ENCODE measurements around the gene CEP95. TPM values are rescaled to one million over a fixed set of nuclear protein-coding genes. Genes with fewer than 3 reads are reported as not detected.

Gene CEP95
- polyA plus RNA-seq, 5 donors: 105 to 190 (median 149) TPM

DNA sequence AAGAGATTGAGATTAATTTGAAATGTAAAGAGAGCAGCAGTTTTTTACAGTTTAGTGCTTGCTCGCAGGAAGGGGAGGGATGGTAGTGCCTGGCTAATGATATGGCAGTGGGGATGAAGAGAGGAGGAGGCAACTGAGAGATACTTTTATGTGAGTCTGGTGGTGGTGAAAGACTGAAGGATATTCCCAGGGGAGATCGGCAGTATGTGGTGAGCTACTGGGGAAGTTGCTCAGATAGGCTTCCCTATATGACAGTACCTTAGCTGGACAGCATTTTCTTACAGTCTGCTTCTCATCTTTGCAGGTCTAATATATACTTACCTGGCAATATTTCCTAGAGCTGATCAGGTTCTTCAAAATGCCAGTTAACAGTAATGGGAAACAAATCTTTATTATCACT, 8.6 kb downstream of the CEP95 start:
- DNase-seq: no peak

DNA sequence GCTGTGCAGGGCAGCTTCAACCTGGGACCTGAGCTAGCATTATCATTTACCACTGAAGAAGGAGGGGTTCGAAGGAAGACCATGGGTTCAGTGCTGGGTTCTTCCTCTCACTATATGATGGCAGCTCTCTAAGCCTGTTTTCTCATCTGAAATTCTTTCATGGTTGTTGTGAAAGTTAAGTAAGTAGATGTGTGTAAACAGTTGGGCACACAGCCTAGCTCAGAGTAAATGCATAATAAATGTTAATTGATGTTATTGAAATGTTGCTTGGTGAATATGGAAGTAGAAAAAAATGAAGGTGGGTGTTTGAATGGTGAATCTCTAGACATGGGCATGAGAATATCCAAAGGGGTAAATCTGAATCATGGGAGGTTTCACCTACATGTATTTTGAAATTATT, 9.1 kb downstream of the CEP95 start:
- DNase-seq: no peak

DNA sequence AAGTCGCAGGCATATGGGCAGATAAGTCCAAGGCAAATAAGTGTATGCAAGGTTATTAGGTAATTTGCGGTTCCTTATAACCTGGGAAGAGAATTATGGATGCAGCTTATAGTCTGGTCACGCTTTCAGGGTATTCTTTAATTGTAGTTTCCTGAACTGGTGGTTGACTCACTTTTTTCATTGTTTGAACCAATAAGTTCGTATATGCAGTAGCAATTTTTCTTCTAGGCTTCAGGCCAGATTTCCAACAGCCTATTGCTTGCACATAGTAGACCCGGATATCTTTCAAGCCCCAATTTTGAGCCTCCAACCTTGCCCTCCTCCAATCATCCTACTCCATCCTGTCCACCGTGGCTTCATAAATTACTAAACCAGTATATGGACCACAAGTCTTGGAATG, 12.8 kb downstream of the CEP95 start:
- no peak for DNase-seq

DNA sequence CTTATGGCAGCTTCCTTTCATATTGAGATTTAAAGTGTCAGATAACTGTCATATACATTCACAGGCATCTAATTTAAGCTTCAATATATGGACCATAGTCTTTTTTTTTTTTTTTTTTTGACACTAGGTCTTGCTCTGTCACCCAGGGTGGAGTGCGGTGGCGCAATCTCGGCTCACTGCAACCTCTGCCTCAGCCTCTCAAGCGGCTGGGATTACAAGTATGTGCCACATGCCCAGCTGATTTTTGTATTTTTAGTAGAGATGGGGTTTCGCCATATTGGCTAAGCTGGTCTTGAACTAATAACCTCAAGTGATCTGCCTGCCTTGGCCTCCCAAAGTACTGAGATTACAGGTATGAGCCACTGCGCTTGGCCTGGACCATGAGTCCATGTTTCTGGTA, 13.6 kb downstream of the CEP95 start:
- no peak for DNase-seq

DNA sequence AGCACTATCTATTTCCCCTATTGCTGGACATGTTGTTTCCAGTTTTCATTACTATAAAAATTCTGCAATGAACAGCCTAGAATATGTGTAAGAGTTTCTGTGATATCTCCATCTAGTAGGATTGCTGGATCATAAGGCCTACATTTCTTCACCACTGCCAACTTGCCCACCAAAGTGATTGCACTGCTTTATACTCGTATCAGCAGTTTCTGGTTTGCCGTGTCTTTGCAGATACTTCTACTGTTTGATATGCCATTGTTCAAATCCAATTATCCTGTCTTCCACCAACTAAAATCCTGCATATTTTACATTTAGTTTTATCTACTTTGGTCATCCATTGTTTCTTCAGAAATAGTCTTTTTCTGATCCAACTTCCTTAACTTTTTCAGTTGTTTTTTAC, 21.1 kb downstream of the CEP95 start:
- DNase-seq: no peak

DNA sequence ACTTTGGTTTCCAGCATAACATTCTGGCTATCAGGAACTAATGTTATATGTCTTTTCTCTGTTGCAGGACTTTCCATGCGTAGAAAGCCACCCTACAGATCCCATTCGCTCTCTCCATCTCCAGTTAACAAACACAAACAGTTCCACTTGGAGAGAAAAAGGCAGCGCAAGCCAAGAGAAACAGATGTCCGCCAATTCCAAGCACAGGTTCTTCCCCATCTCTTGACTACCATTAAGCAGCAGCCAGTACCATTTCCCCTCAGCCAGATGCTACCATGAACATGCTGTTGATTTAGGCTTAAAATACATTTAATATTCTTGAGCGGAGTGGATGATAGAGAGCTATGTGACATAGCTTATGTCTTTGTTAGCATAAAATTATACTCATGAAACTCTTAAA, 22.4 kb downstream of the CEP95 start:
- no peak for DNase-seq

DNA sequence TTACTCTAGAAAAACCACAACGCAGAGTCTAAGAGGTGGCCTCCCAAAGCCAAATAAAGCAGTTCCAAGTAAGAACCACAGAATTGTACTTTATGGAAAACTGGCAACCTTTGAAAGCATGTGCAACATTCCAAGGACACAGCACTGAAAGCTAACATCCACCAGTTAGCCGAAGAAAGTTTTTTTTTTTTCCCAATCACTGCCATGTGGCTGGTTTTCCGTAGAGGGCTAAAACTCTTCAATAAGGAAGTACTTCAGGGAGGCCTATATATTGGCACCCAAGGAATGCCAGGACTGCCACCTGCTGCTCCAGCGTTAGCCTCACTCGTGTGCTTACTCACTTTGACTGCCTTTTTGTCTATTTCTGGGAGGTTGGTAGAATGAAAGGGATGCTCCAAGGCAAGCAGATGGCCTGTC, 25.2 kb downstream of the CEP95 start:
- DNase-seq: no peak

DNA sequence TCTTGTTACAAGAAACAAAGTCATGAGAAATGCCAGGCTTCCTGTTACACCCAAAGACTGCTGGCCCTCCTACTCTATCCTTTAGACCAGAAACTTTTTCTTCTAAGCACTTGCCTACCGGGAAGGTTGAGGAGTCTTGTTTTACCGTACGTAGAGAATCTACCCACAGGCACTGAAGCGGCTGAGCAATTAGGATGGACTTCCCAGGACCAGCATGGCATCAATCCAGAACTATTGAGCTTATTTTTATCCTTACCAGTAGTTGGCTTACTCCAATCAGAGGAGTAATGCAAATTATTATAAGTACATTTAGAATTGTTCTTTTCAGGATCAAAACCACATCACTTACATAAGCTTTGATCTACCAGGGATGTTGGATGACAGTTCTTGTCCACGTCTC, 25.6 kb downstream of the CEP95 start:
- no peak for DNase-seq

DNA sequence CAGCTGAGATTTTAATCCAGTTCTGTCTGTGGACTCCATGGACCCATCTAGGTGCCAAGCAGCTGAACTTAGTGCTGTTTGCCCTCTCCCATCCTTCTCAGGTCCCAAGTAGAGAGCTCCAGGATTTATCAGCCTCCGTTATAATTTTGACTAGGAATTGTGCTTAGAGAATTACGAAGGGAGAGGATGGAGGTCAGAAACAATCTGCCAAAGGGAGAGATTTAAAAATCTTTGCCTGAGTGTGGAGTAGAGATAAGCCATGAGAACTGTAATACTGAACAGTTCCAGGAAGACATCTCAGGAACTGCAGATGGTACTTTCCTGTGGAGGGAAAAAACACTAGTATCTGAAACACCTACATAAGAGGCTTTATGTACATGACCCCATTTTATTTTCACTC, 27.0 kb downstream of the CEP95 start:
- no peak for DNase-seq

DNA sequence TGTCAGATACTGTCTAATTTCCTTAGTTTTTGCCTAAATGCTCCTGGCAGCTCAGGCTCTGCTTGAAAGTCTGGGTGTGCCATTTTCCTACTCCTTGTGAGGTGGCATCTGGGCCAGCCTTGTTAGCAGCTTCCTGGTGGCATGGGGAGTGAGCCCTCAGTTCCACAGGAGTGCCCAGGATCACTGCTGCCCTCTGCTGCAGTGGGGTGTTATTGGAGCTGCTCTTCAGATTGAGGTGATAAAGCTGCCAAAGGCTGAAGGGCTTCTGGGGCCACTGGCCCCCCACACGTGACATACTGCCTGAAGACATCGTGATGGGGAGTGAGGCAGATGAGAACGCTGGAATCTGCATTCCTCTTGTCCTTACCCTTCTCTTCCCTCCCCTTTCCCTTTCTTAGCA, 27.4 kb downstream of the CEP95 start:
- no peak for DNase-seq

DNA sequence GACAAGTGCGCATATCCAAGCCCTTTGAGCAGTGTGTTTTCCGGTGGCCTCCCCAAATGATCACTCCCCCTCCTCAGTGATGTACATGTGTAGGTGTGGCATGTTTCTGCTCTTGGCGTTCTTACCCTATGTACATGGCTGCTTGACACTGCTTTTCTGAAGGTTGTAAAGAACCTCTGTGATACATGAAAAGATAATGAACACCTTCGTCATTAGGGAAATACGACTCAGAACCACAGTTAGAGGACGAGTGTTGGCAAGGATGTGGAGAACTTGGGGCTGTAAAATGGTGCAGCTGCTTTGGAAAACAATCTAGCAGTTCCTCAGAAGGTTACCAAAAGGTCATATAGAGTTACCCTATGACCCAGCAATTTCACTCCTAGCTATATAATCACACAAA, 28.6 kb downstream of the CEP95 start:
- no peak for DNase-seq

DNA sequence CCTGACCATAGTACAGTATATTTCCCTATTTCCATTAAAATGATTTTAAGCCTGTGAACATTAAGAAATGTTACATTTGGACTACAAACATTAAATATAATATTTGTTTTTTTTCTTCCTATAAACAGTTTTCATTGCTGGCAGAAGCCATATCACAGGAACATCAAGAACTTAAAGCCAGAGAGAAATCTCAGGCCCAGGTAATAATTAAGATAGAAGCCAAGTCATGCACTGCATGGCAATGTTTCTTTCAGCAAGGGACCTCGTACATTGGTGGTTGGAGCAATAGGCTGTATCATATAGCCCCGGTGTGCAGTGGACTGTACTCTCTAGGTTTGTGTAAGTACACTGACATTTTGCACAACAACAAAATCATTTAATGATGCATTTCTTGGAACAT, 30.1 kb downstream of the CEP95 start:
- no peak for DNase-seq

DNA sequence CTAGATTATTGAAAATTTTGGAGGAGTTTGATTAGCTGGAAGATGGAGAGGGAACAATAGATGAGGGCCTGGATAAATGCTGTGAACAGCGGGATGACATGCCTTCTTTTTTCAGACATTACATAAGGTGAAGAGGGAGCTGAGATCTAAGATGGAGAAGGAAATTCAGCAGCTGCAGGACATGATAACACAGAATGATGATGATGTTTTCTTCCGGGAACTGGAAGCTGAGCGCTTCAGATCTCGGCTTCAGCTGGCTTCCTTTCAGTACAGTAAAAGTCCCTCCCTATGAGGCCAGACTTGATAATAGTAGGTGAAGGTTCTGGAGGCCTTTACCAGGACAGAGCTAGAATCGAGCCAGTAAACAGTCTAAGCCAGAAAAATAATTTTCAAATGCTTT, 30.7 kb downstream of the CEP95 start:
- DNase-seq: no peak

DNA sequence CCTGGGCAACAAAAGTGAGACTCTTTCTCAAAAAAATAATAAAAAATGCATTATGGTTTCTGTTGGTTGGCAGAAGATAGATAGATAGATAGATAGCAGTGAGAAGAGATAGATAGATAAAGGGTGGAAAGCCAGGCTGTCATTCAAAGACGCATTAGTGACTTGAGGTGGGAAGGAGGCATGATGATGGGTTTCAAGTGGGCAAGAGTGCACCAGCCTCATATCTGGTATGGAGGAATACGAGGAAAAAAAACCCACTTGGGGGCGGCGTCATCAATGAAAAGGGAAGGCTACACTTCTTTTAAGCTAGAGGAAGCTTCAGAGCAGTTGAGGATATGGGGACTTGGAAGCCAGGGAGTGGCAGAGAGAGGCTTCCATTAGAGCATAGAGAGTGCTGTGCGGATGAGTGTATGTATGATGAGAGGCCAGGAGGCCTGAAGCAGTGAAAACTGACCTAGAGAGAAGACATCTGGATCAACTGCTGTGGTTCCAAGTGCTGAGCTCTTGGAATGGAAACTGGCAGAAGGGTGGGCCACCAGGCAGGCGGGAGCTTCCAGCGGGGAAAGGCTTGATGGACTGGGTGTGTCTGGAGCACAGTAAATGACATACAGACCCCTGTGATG, 31.8 kb downstream of the CEP95 start:
- peak; percentile 63 to 72 for DNase-seq

DNA sequence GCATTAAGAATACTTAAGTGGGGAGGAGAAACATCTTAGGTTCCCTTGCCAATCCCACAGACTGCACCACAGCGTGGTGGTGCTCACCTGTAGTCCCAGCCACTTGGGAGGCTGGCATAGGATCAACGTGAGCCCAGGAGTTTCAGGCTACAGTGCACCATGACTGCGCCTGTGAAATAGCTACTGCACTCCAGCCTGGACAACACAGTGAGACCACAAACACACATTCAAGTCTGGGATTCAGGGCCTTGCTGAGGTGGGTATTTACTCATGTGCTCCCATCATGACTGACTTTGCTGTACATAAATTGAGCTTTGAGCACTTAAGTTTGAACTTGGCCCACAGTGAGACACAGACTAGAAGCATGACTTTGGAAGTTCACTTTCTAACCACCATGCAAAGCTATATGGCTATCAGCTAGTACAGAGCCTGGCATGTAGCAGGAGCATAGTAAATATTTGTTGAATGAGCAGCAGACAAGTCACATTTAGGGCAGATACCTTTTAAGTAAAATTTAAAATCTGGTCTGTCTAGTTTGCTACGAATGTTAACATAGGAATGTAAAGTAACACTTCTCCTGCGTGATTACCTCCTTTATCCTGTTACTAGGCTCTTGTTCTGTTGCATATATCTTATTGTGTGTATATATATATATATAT, 33.5 kb downstream of the CEP95 start:
- no peak for DNase-seq

DNA sequence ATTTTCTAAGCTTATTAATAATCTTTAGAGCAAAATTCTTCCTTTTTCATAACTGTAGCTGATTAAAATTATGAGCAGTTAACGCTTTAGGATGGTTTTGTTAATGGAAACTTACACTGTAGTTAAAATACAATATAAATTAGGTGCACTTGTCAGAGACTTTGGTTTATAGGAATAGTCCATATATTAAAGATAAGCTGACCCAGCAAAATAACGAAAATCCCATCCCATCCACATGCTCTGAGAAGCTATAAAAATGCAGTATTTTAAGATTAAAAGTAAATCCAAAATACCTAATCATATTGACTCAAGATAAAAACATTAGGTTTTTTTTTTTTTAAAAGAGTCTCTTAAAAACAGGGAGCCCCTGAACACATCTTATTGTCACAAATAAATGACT, 38.0 kb downstream of the CEP95 start:
- DNase-seq: no peak

DNA sequence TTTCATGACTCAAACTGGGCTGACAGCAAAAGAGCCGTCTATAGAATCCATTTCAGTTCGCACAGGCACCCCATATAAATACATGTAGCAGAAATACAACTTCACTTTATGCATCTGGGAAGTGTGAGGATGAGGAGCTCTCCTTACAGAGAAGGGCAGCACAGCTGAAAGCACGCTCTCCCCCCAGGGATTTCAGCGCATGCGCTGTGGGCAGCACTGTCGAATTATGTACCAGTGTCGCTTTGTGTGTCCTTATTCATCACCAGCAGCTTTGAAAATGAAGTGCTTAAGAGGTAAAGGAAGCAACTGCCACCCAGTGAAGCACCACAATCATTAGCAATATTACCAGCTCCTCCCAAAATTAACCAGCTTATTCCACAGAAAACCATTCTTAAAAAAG, 39.9 kb downstream of the CEP95 start:
- no peak for DNase-seq

DNA sequence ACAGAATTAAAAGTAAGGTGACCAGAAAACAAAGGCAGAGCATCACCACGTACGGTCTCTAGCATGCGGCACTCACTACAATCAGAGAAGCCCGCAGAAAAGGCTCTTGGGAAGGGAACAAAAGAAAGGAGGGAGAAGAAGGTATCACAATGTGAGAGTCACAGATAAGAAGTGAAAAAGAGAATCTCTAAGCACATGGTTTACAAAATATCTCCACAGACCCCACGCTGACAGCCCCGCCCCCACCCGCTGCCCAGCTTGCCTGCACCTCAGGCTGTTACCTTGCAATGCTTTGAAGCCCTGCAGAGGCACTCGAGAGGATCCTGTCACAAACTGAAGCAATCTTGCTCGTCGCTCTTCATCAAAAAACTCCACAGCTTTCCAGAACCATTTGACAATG, 40.5 kb downstream of the CEP95 start:
- DNase-seq: no peak

DNA sequence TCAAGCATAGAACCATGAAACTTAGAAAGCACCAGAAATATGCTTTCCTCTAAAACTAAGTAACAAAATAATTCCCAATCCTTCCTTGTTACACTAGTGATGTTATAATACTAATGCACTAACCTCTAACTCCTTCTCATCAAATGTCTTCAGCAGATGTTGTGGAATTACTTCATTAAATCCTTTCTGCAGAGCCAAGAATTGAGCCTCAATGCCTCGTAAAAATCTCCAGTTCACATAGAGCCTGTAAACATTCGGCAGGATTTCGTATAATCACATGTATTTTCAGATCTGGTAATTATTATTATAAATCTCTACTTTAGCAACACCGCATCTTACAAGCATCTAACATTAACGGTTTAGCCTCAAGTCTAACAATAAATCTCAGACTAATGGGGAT, 44.7 kb downstream of the CEP95 start:
- no peak for DNase-seq

DNA sequence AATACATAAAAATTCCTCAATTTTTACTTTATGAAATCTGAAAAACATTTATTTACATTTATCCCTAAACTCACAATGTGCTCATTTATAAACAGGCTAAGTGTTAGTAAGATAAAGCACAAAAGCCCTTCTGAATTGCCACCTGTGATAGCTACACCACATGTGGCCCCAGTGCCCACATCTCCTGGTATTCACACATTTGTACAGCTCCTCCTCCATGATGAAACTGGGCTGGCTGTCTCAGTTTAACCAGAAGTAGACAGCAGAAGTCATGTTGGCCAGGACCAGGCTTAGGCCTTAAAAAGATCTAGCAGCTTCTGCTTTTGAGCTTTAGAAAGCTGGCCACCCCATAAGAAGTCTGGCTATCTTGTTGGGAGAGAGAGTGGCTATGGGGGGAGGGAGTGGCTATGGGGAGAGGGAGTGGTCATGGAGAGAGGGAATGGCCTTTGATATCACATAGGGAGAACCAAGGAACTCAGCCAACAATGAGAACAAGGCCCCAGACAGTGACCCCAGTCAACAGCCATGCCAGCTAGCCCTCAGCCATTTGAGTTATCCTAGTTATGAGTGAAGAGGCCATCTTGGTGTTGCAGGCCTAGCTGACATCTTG, 47.4 kb downstream of the CEP95 start:
- no peak for DNase-seq

DNA sequence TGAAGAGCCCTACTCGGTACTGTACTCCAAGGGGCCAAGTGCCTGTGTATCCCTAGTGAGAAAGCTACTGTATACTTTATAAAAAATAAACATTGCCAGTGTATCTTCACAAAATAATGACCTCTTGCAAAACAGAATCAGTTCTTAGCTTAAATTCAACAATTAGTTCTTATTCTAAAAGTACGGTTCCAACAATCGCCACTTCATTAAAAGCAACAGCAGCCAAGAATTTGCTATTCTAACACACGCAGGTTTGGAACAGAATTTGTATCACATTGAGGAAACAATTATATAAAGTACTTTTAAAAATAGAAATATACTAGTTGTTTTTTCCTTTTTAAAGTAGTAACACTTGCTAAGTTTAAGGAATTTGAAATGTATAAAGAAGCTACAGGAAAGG, 48.5 kb downstream of the CEP95 start:
- DNase-seq: peak; percentile 81 to 85

DNA sequence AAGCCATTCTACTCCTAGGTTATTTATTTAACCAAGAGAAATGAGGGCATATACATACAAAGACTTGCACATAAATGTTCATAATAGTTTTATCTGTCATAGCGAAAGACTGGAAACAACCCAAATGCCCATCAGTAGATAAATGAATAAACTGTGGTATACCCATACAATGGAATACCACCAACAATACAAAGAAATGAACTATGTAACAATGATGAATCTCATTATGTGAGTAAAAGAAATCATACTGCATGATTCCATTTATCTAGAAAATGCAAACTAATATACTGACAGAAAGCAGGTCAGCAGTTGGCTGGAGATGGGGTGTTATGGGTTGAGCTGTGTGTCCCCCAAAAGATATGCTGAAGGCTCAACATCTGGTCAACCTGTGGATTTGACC, 57.3 kb downstream of the CEP95 start:
- DNase-seq: no peak

DNA sequence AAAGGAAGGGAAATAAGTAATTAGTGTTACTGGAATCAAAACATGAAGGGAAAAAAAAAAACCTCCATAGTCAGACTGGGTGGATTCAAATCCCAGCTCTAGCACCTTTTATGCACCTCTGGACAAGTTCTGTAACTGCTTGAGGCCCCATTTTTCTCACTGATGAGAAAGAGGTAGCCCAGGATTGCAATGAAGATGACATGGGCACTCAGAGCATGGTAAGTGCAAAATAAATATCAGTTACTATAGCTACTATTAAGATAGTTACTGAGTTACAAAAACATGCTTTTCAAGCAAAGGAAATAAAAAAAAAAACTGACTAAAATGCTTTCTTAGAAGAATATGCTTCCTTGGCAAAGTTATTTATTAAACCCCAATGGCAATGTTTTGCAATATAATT, 58.8 kb downstream of the CEP95 start:
- peak in 1 of 2 donors; percentile 13 for DNase-seq

DNA sequence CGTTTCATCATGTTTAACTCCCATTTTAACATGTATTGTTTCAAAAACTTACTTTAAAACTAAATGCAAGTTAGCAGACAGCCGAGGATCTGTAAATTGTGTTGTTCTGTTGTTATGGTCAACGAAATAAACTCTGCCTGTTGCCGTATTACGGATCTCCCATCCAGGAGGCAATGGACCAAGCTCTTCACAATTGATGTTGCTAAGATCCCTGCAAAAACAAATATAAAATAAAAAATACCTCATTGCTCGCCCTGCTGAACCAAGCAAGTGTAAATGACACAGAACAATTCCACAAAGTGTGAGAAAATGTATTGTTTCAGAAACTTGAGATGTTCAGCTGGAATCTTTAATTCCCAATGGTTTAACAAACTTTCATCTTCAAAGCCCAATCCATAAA, 65.0 kb downstream of the CEP95 start:
- no peak for DNase-seq
